ENCODE results near the gene RNF32.

DNA sequence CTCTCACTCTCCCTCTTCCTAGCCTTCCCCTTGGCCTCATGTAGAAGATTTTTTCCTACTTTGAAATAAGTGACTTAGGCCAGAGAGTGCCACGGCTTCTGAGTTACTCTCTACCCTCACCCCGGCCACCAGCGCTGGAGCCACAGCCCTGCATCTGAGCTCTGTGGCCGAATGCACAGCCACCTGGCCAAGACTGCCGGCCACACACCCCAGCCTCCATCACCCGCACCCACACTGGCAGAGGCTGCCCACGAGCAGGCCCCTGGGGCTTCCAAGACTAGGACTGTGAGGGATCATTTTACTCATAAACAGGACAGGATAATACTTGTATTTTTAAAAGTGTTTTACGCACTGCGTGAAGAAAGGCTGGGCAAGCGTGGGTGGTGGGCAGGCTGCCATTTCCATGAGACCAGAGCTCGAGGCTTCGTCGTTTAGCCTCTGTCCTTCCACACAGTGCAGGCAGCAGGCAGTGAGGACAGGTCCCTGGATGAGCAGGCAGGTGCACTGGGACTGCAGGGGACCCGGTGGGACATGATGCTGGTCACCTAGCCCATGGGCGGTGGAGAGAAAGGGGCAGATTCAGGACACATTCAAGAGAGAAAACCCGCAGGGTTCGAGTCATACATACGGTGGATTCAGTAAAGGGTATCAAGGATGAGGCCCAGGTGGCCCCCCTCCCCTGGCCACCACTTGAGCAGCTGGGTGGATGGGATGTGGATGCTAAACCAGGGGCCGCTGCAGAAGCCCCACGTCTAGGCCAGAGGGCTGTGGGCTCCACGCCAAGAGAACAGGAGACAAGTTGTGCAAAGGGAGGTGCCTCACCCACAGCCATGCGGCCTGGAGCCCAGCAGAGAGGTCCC lies 35.5 kb upstream of the RNF32 start:
- TF ChIP-seq ZNF333 (CRISPR knock-in tag; IDR thresholded peaks at IDR 0.05; ENCODE audit: borderline replicate concordance) (no peak), SOX6 (IDR thresholded peaks at IDR 0.05) (no peak), SOX6 (CRISPR knock-in tag; IDR thresholded peaks at IDR 0.05) (no peak), ASH2L (IDR thresholded peaks at IDR 0.05; ENCODE audit: insufficient read length, low read depth, low read length) (no peak), ZNF292 (CRISPR knock-in tag; IDR thresholded peaks at IDR 0.05; ENCODE audit: borderline replicate concordance, low read depth) (no peak)
- TF ChIP-seq, protein P1, sequence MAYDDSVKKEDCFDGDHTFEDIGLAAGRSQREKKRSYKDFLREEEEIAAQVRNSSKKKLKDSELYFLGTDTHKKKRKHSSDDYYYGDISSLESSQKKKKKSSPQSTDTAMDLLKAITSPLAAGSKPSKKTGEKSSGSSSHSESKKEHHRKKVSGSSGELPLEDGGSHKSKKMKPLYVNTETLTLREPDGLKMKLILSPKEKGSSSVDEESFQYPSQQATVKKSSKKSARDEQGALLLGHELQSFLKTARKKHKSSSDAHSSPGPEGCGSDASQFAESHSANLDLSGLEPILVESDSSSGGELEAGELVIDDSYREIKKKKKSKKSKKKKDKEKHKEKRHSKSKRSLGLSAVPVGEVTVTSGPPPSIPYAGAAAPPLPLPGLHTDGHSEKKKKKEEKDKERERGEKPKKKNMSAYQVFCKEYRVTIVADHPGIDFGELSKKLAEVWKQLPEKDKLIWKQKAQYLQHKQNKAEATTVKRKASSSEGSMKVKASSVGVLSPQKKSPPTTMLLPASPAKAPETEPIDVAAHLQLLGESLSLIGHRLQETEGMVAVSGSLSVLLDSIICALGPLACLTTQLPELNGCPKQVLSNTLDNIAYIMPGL (CRISPR knock-in tag; IDR thresholded peaks at IDR 0.05; ENCODE audit: borderline replicate concordance in 1 of 2, low read depth in 1 of 2): no peak
- TF ChIP-seq, protein P2, sequence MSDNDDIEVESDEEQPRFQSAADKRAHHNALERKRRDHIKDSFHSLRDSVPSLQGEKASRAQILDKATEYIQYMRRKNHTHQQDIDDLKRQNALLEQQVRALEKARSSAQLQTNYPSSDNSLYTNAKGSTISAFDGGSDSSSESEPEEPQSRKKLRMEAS (IDR thresholded peaks at IDR 0.05): no peak

Measured in HepG2 (cell line).